ENCODE measurements around the gene SIX4.

SIX4 gene

DNA sequence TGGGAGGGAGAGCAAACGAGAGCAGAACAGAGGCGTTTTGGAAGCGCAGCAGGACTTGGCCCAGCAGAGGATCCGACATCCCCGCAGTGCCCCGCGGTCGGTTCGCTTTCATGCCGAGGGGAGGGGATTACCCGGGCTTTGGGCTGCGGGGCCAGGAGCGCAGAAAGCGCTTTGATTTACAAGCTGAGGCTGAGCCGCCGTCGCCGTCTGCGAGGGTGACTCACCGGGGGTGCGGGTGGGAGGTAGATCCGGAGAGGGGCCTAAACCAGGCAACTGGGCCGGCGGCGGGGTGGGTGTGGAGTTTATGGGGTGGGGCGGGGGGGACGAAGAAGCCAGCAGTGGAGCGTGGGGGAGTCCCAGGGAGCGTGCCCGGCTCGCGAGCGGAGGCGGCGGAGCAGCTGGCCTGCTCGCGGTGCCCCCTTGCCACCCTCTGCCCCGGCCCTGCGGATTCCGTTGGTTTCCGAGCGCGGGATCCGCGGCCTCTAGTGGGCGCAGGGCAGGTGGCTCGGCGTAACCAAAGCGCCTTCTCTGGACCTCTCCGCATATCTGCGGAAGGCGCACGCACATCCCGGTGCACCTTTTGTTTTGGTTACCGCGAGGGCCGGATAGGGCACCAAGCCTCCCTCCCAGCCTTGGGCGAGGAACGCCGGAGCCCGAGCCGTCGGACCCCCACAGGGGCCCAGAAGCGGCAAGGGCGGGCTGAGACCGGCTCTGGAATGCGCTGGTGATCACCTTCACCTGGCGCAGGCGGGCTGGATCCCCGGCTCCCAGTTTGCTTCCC, 2.6 kb downstream of the SIX4 start:
- peak; percentile 59 to 66 (median 60) for DNase-seq

DNA sequence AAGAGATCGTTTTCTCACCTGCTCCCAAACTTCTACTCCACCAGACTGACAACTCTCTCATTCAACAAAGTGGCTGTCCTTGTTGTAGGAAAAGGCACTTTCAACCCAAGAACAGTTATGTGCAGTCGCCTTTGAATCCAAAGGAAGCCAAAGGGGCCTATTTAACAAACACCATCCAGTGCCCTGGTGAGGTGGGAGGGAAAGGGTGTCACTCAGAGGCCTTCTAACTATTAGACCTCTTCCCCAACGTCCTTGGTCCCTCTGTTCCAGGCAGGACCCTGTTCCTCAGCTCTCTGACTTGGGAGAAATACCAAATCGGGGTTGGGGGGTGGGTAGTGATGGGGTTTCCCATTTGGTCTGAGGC, 3.2 kb downstream of the SIX4 start:
- no peak for DNase-seq

DNA sequence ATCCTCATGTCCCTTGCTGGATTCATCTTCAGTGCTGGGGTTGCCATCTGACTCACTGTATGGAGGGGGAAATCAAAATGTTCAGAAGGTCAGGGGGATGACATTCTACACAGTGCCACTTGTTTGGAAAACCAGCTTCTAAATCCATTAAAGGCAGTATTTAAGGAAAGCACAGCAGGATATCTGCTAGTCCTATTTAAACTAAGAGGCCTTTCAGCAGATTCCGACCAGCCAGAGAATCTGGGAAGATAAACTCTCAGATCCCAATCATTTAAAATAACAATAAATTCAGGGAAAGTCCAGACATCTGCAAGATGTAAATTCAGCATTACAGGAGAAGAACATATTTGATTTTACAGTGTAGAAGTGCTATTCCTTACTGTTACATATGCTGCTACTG, 3.8 kb downstream of the SIX4 start:
- no peak for DNase-seq

DNA sequence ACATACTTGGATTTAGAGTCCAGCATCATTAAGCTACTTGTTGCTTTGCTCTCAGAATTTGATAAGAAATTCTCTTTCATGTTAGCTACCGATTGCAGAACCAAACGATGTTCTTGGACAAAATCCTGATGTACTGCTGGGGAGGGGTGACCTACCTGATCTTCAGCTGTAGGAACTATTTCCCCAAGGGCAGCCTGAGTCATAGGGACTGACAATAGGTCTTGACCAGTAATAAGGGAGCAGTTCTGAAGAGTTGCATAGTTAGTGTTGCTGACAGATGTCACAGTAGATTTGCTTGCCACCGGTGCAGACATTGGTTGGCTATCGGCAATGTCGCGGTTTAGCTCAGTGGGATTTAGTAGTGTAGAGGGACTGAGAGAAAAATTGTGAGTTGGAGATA, 10.6 kb downstream of the SIX4 start:
- no peak for DNase-seq

DNA sequence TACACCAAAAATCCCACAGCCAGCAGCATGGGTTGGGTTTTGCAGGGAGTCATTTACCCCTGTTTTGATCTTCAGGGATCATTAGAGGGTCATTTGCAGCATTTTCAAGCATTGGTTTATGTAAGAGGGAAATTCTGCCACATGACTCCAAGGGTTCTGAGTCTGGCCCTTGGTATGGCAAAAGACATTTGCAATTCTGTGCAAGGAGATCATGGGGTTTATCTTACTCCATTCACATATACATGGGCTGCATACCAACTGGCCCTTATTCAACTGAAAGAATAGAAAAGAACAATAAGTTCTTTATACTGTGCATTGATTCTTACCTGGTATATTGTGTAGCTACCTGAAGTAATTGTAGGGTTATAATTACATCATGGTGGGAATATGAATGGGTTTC, 13.7 kb downstream of the SIX4 start:
- no peak for DNase-seq

DNA sequence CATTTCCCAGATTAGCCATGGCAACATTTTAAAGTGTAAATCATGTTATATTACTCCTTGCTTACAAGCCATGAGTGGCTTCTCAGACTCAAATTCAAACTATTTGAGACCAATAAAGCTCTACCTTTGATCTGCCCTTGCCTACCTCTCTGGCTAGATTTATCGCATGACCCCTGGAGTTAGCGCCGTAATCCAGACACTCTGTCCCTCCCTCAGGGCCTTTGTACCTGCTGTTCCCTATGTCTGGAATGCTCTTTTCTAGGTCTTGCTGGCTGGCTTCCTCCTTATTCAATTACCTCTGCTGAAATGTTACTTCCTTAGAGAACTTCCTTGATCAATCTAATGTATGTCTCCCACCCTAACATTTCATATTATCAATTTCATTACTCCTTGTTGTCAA, 16.3 kb downstream of the SIX4 start:
- no peak for DNase-seq

DNA sequence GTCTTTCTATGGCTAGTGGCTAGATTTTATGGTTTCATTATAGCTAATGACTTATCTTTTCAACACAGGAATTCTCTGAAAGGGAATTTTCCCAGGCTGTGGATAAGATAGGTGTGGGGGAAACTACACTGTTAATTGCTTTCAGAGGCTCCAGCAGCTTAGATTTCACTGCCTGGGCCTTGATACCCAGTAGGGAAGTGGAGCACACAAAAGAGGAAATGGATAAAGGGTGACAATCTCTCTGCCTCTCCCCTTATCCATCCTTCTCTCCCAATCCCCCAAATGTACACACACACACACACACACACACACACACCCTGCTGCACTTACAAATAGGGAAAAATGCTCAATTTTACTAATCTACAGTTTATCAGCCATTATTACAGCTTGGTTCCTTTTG, 19.1 kb downstream of the SIX4 start:
- no peak for DNase-seq

DNA sequence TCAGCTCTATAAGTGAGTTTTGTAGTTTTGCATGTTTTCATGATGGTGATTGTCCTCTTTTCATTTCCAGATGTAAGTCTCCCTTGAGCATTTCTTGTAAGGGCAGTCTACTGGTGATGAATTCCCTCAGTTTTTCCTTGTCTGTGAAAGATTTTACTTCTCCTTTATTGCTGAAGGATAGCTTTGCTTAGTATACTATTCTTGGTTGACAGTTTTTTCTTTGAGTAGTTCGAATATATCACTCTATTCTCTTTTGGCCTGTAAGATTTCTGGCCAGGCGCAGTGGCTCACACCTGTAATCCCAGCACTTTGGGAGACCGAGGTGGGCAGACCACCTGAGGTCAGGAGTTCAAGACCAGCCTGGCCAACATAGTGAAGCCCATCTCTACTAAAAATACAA, 23.6 kb downstream of the SIX4 start:
- no peak for DNase-seq

DNA sequence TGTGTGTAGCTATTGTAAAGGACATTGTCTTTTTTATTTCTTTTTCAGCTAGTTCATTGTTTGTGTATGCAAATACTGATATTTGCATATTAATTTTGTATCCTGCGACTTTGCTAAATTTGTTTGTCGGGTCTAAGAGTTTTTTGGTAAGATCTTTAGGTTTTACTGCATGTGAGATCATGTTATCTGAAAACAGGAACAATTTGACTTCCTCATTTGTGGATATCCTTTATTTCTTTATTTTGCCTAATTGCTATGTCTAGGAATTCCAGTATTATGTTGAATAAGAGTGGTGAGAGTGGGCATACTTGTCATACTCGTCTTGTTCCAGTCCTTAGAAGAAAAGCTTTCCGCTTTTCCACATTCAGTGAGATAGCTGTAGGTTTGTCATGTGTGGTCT, 28.8 kb downstream of the SIX4 start:
- DNase-seq = no peak

DNA sequence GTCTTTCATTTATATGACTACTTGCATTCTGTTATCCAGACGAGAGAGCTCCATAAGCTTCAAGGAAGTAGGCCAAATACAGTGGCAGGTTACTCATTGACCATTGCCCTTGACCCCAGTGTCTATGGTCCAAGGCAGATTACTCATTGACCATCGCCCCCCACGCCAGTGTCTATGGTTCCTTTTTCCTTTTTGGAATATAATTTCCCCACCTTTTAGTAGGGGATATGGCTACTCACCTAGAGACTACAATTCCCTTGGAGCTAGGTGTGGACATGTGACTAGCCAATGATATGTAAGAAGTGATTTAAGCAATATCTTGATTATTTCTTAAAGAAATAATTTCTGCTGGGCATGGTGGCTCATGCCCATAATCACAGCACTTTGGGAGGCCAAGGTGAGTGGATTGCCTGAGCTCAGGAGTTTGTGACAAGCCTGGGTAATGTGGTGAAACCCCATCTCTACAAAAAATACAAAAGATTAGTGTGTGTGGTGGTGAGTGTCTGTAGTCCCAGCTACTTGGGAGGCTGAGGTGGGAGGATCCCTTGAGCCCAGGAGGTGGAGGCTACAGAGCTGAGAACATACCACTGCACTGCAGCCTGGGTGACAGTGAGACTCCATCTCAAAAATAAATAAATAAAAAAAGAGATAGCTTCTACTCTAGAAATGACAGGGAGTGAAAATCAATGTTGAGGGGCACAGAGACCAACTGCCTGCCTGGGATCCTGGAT, 32.6 kb downstream of the SIX4 start:
- no peak for DNase-seq

DNA sequence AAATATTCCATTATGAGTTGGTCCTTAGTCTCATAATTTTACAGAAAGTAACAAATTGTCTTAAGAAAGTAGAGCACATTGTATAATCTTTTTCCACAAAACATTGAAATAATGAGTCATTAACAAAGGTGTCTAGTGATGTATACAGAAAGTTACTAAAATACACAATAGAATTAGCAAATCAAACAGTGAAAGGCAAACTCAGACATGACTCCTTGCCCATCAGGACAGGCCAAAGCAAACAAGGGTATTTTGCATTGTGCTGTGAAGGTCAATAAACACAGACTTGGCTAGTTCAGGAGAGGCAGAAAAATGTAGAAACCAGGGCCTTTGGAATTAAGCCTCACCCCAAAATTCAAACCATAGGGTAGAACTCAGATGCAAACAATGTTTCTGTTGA, 37.3 kb downstream of the SIX4 start:
- peak in 1 of 3 experiments; percentile 19 for DNase-seq

DNA sequence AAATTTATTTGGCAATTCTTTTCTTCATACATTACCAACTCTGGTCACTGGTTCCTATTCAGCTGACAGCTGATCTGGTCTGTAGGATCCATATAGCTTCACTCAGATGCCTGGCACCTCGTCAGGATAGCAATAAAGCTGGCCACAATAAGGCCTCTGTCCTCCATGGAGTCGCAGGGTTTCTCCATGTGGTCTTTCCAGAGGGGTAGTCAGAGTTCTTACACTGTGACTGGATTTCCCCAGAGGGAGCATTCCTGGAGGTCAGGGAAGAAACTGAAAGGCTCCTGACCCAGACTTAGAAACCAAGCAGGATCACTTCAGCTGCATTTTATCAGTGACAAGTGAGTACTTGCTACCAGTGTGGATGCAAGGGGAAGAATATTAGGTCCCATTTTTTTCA, 39.9 kb downstream of the SIX4 start:
- no peak for DNase-seq

DNA sequence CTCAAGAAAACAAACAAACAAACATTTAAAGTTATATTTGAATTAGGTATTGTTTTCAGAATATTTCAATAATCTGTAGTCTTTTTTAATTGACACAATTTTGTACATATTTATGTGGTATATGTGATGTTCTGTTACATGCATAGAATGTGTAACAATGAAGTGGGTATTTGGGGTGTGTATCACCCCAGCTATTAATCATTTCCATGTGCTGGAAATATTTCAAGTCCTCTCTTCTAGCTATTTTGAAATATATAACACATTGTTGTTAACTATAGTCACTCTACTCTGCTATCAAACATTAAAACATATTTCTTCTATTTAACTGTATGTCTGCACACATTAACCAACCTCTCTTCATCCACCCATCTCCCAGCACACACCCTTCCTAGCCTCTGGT, 42.9 kb downstream of the SIX4 start:
- no peak for DNase-seq

DNA sequence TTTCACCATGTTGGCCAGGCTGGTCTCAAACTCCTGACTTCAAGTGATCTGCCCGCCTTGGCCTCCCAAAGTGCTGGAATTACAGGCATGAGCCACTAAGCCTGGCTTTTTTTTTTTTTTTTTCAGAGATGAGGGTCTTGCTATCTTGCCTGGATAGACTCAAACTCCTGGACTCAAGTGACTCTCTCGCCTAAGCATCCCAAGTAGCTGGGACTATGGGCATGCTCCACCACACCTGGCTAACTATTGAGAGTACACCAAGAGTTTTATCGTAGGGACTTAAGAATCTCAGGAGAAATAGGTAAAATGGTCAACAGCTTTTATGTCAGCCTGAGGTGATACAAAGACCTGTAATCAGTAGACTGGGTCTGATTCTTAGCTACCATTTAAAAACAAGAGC, 43.6 kb downstream of the SIX4 start:
- no peak for DNase-seq

DNA sequence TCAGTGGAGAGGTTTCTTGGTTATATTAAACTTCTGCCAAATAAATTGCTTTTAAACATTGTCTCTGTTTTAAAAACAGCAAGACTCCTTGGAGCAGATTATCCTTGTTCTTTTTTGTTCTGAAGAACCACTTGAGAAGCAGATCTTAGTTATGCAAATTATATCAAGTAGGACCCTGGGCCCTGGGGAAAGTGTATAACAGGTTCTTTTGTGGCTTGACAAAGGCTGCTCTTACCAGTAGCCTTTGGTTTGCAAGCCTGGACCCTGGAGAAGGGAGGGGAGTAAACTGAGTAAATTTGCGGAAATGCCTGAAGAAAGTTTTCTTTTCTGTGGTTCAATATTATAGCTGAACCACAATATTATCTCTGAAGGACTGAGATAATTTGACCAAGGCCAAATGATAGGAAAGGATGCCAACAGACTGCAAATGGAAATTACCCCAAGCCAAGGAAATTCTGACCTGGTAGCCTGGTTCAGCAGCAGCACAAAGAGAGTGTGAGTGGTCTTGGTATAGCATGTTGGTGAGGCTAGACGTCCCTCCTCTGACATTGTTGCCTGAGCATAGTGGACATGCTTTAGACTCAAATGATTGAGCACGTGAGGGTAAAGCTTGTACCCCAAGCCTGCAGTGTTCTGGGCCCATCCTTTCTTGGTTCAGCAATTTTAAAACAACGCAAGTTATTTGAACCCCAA, 44.4 kb downstream of the SIX4 start:
- DNase-seq = no peak

DNA sequence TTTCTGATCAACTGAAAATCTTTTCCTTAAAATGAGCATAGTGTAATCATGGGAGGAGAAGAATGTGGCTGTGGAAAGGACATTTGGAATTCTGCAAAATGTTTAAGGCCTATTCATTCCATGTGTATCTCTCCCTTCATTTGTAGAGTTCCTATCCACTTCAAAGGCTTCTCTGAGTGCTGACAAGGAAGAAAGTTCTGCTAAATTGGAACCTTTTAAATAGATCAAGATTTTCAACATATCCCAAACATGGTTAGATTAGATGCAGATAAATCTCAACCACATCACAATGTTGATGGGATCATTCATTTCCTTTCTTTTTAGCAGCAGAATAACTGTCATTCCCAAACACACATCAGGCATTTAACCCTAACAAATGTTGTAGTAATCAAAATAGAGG, 46.5 kb downstream of the SIX4 start:
- DNase-seq = no peak

DNA sequence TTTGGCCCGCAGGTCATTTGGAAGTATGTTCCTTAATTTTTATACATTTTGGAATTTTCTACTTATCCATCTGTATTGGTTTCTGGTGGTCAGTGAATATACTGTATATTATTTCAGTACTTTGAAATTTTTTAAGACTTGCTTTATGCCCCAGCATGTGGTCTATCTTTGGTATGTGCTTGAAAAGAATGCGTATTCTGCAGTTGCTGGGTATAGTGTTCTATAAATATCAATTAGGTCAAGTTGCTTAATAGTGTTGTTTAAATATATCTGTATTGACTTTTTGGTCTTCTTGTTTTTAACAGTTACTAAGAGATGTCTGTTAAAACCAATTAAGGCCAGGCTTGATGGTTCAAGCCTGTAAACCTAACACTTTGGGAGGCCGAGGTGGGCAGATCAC, 53.2 kb downstream of the SIX4 start:
- DNase-seq = no peak

DNA sequence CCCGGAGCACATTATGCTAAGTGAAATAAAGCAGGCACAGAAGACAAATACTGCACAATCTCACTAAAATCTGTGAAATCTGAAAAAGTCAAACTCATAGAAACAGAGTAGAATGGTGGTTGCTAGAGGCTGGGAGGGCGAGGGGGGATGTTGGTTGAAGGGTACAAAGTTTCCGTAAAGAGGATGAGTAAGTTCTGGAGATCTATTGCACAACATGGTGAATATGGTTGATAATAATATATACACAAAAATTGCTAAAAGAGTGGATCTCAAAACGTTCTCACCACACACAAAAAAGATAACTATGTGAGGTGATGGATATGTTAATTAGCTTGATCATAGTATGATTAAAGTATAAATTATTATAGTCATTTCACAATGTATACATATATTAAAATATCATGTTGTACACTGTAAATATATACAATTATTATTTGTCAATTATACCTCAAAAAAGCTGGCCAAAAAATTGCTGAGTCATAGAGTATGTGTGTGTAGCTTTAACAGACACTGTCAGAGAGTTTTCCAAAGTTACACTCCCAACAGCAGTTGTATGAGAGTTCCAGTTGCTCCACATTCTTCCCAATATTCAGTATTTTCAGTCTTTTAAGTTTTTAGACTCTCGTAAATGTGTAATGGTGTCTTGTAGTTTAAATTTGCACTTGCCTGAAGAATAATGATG, 55.6 kb downstream of the SIX4 start:
- DNase-seq = no peak

DNA sequence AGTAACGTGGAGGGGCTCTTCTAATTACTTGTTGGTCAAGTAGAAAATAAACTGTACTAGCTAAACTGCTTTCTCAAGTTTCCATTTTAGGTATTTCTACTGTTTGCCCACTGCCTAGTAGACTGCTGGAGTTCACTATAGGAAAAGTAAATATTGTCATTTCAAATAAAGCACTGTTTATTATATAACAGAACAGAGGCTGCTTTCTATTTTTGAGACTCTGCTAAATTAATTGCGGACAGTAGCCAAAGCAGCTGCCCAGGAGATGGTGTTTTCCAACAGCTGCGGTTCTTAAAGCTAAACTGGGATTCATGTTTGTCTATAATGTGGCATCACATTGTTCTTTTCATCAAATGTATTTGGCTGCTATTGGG, 59.0 kb downstream of the SIX4 start:
- peak in 2 of 3 experiments; percentile 51 to 74 for DNase-seq

DNA sequence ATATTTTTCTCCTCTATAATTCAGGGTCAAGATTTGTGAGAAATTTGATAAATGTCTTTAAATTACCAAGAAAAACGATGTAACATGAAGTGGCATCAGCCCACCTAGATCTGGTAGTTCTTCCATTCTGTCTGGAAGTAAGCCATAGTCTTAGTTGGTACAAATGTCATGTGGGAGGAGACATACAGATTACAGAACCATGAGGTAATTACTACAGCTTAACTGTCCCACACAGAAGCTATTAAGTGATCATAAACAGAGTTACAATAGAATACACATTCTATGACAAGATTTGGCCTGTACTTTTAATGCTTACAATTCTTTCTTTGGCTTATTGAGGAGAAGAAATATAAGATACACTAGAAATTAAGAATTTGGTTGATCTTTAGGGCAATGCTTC, 61.2 kb downstream of the SIX4 start:
- DNase-seq = no peak

DNA sequence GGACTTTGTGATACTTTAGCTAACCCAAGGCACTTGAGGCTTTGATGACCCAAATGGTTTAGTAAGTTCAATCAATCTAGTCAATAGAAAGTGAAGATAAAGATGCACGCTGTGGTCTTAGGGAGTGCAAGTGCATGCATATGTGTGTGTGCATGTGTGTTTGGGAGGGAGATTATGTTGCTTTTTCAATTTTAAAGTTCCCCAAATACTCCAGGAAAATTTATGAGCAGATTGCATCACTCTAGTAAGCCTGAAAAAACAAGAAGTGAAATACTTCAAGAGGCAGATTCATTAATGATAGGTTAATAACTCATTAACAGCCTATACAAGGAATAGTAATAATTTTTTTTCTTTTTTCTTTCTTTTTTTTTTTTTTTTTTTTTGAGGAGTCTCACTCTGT, 62.4 kb downstream of the SIX4 start:
- no peak for DNase-seq
